Activated T-helper 2 cell treated with anti-CD3 and anti-CD28 coated beads, Interferon-gamma antibody, Interleukin-2, Interleukin-4, amounts not matched to agents 10 μg/mL and 5 μg/mL and 100 μg/mL, durations not matched to agents 14 hours and 24 hours and 36 hours (primary cell): Measurements from ENCODE around the gene KCTD17. TPM values are rescaled to one million over a fixed set of nuclear protein-coding genes. Genes with fewer than 3 reads are reported as not detected.

Source experiments
- DNase-seq: peaks from one replicate; pipeline ENCODE4 v3.0.0; 2021; ENCODE audit warnings: low spot score
- H3K27ac Mint-ChIP-seq: one replicate; pipeline ENCODE4 v1.8.0; 2021; ENCODE audit warnings: mixed read lengths
- H3K27me3 Mint-ChIP-seq: one replicate; pipeline ENCODE4 v1.8.0; 2021; ENCODE audit warnings: low read depth, mixed read lengths
- H3K36me3 Mint-ChIP-seq: one replicate; pipeline ENCODE4 v1.8.0; 2021; ENCODE audit warnings: low read depth, mixed read lengths
- H3K4me1 Mint-ChIP-seq: one replicate; pipeline ENCODE4 v1.8.0; 2021; ENCODE audit warnings: low read depth, mixed read lengths
- H3K4me3 Mint-ChIP-seq: one replicate; pipeline ENCODE4 v1.8.0; 2021; ENCODE audit warnings: low read depth, mild to moderate bottlenecking, moderate library complexity, mixed read lengths
- H3K9me3 Mint-ChIP-seq: one replicate; pipeline ENCODE4 v1.8.0; 2021; ENCODE audit warnings: mixed read lengths
- intact Hi-C: fragments of 100-400 bp; cut with micrococcal nuclease; formaldehyde crosslinking; loops from one replicate; pipeline ENCODE4 v1.15.1; 2023
- total RNA-seq: library from RNA; stranded (reverse); gene quantifications from 2 replicates; pipeline ENCODE4 v1.2.3, GENCODE V29; 2022

The KCTD17 gene
- total RNA-seq, 1 donor from 2014 or later: 70.4 TPM

- DNase-seq: no peak
- Mint-ChIP-seq H3K27me3 (no peaks in the 10 kb centered on the region), H3K9me3 (no peaks in the 10 kb centered on the region)
Measured at GRCh38 chr22:37014835-37015586, 36.5 kb upstream of the KCTD17 start.

DNA sequence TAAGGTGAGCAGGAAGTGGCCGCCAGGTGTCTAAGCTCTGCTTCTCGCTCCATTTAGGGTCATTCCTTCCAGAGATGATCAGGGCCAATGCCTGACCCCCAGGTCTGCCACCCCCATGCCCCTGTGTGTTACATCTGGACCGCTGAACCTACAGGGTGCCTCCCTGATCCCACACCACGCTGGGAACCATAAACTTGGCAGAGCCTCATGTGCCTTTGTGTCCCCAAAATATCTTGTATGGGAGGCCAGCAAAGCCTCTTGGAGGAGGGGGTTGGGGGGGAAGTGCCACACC is 36.0 kb upstream of the KCTD17 start:
- no peak overlapping the region for H3K4me3 Mint-ChIP-seq
- intact Hi-C loops: no loop called here
- DNase-seq: no peak
- H3K27me3 Mint-ChIP-seq: no peaks in the 10 kb centered on the region
- H3K36me3 Mint-ChIP-seq: peaks cover 3% of the 10 kb centered on the region
- H3K4me1 Mint-ChIP-seq: no peaks in the 10 kb centered on the region
- H3K27ac Mint-ChIP-seq: no peak overlapping the region
- H3K9me3 Mint-ChIP-seq: no peaks in the 10 kb centered on the region

More at GRCh38 chr22:37014835-37015586, 36.5 kb upstream of the KCTD17 start:
- intact Hi-C loops: no loop called here
- Mint-ChIP-seq H3K4me3 (no peak overlapping the region), H3K36me3 (peaks cover 3% of the 10 kb centered on the region), H3K27ac (no peak overlapping the region), H3K4me1 (no peaks in the 10 kb centered on the region)

- Mint-ChIP-seq H3K4me3 (no peak overlapping the region), H3K27me3 (no peaks in the 10 kb centered on the region), H3K4me1 (peaks cover 2% of the 10 kb centered on the region), H3K27ac (no peak overlapping the region), H3K36me3 (peaks cover 3% of the 10 kb centered on the region), H3K9me3 (no peaks in the 10 kb centered on the region)
- intact Hi-C loops: no loop called here
- DNase-seq: no peak
Measured at GRCh38 chr22:37016134-37016910, 35.2 kb upstream of the KCTD17 start.

DNA sequence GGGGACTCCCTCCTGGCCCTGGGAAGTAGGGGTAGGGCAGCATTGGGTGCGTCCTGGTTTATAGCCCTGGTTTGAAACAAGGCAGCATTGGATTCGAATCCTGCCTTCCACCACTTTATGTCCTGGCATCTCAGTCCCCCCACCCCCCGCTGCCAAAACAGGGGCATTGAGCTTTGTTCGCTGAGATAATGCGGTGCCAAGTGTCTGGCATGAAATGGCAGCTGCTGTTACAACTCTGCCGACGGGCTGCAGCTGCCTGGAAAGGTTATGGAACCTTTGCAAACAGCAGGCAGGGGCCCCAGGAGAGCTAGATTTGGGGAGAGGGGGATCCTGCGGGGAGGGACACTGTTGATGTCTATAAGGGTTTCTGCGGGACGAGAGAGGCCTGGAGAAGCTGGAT is 34.2 kb upstream of the KCTD17 start:
- Mint-ChIP-seq H3K4me3 (no peak overlapping the region), H3K9me3 (no peaks in the 10 kb centered on the region), H3K27me3 (no peaks in the 10 kb centered on the region), H3K4me1 (peaks cover 7% of the 10 kb centered on the region), H3K27ac (no peak overlapping the region), H3K36me3 (peaks cover 3% of the 10 kb centered on the region)
- DNase-seq: no peak
- intact Hi-C loops: no loop called here

GRCh38 chr22:37018086-37018814 is 33.3 kb upstream of the KCTD17 start:
- intact Hi-C loops: no loop called here
- DNase-seq: no peak
- peaks cover 3% of the 10 kb centered on the region for H3K36me3 Mint-ChIP-seq
- peak overlapping the region; percentile 52 for H3K27ac Mint-ChIP-seq
- peaks cover 7% of the 10 kb centered on the region for H3K4me1 Mint-ChIP-seq
- H3K9me3 Mint-ChIP-seq: no peaks in the 10 kb centered on the region
- H3K4me3 Mint-ChIP-seq: peak overlapping the region; percentile 86
- no peaks in the 10 kb centered on the region for H3K27me3 Mint-ChIP-seq

- H3K27me3 Mint-ChIP-seq: no peaks in the 10 kb centered on the region
- intact Hi-C loops: no loop called here
- peaks cover 7% of the 10 kb centered on the region for H3K4me1 Mint-ChIP-seq
- H3K4me3 Mint-ChIP-seq: peak overlapping the region; percentile 86
- H3K9me3 Mint-ChIP-seq: no peaks in the 10 kb centered on the region
- peak overlapping the region; percentile 52 for H3K27ac Mint-ChIP-seq
- no peak for DNase-seq
- peaks cover 3% of the 10 kb centered on the region for H3K36me3 Mint-ChIP-seq
Measured at GRCh38 chr22:37018815-37019308, 32.7 kb upstream of the KCTD17 start.

DNA sequence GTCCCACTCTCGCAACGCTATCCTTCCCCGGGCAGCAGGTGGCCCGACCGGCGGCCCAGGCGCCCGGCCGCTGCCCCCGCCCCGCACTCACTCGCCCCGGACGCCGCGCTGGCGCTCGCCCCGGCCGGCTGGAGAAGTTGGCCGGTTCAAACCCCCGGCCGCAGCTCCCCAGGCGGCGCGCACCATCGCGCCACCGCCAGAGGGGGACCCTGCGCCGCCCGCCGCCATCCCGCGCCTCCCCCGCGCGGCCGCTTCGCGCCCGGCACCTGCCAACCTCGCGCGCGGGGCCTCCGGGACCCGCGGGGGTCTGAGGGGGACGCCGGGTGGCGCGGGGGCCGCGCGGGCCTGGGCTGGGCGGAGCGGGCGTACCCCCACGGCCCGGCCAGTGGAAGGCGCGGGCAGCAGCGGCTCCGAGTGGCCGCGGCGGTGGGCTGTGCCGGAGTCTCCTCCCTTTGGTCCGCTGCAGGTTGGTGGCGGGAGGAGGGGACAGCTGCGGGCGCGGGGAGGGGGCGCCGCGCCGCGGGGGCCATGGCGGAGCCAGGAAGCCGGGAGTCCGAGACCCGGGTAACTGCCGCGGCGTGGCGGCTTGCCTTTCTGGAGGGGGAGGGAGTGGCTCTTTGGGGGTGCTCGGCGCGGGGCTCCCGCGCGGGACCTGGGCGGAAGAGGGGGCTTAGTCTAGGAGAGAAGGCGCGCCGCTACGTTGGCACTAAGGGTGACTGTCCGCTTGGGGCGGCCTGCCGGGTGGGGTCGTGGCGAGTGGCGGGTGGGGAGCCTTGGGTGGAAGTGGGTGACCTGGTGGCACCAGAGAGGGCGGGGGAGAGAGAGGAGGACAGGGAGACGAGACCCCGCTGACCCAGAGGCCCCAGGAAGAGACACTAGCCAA is 32.0 kb upstream of the KCTD17 start, which contains the start of the genes MPST and TST:
TSS of gene MPST (plus strand) at position 434 of the 883 bp plus-strand sequence. CDS start at position 529, 95 bp downstream.
TSS of gene TST (minus strand) at position 139 of the 883 bp plus-strand sequence. CDS start 715 bp downstream, outside the sequence.
- peak within 1 kb of the TSS; percentile 90 for H3K4me3 Mint-ChIP-seq
- DNase-seq: peak; percentile 44
- peaks cover 7% of the 10 kb centered on the region for H3K4me1 Mint-ChIP-seq
- no peaks in the 10 kb centered on the region for H3K27me3 Mint-ChIP-seq
- no peaks in the 10 kb centered on the region for H3K9me3 Mint-ChIP-seq
- H3K36me3 Mint-ChIP-seq: peaks cover 3% of the 10 kb centered on the region
- peak within 1 kb of the TSS; percentile 85 for H3K27ac Mint-ChIP-seq
- intact Hi-C loops: no loop called here

- H3K4me1 Mint-ChIP-seq: peaks cover 10% of the 10 kb centered on the region
- intact Hi-C loops: no loop called here
- H3K36me3 Mint-ChIP-seq: peaks cover 8% of the 10 kb centered on the region
- H3K4me3 Mint-ChIP-seq: peak overlapping the region; percentile 90
- peak overlapping the region; percentile 85 for H3K27ac Mint-ChIP-seq
- DNase-seq: no peak
- no peaks in the 10 kb centered on the region for H3K27me3 Mint-ChIP-seq
- no peaks in the 10 kb centered on the region for H3K9me3 Mint-ChIP-seq
Measured at GRCh38 chr22:37020192-37020479, 31.4 kb upstream of the KCTD17 start.

DNA sequence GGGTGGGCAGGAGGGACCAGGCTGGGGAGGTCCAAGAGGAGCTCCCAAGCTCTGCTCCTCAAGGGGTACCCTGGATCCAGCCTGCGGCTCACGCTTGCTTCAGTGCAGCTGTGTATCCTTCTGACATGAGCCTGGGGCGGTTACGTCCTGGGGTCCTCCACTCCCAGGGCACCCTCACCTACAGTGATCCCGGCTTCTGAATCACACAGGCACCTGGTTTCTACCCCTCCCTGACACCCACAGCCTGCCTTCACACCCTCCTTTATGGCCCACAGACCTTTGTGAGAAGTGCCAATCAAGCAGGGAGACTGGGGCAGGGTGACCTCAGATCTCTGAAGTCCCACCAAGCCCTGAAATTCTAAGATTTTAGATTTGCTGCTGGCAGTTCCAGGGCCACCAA is 30.5 kb upstream of the KCTD17 start:
- peaks cover 8% of the 10 kb centered on the region for H3K36me3 Mint-ChIP-seq
- no peaks in the 10 kb centered on the region for H3K9me3 Mint-ChIP-seq
- no peak overlapping the region for H3K4me3 Mint-ChIP-seq

GRCh38 chr22:37021710-37022482 is 29.6 kb upstream of the KCTD17 start:
- intact Hi-C loops: no loop called here

More for the DNA sequence above, 30.5 kb upstream of the KCTD17 start:
- intact Hi-C loops: no loop called here
- H3K4me1 Mint-ChIP-seq: peaks cover 10% of the 10 kb centered on the region
- no peaks in the 10 kb centered on the region for H3K27me3 Mint-ChIP-seq
- no peak for DNase-seq
- no peak overlapping the region for H3K27ac Mint-ChIP-seq

DNA sequence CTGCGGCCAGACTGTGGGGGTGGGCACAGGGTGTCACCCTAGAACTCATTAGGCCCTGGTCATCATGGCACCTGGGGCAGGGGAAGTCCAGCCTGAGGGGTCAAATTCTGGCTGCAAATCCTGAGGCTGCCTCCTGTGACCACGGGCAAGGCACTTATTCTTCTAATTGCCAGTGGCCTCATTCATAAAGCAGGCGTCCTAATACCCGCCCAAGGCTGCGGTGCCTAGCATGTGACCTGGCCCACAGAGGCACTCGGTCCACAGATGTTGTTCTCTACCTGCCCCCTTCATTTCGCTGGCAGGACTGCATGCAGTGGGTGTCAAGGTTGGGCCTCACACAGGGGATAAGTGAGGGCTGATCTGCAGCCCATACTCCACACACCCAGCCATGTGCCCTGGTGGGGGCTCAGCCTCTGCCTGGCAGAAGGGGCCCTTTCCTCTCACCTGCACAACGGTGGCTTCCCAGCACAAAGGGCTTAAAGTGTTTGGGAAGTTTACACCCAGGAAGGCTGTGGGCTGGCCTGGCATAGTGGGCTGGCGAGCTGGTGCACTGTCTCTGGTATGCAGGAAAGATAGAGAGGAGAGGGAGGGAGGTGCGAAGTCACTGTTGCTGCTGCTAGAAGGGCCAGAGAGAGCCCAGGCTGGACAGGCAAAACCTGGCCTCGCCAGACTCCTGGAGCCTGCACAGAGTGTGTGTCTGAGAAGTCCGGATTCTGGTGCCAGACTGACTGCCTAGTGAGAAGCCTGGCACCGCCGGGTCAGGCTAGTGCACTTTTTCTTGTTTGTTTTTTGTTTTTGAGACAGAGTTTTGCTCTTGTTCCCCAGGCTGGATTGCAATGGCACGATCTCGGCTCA is 28.8 kb upstream of the KCTD17 start:
- no peaks in the 10 kb centered on the region for H3K9me3 Mint-ChIP-seq
- DNase-seq: no peak
- H3K27me3 Mint-ChIP-seq: no peaks in the 10 kb centered on the region
- peaks cover 10% of the 10 kb centered on the region for H3K4me1 Mint-ChIP-seq
- H3K36me3 Mint-ChIP-seq: peaks cover 10% of the 10 kb centered on the region
- intact Hi-C loops: no loop called here
- no peak overlapping the region for H3K27ac Mint-ChIP-seq
- no peak overlapping the region for H3K4me3 Mint-ChIP-seq

More at GRCh38 chr22:37021710-37022482, 29.6 kb upstream of the KCTD17 start:
- Mint-ChIP-seq H3K4me3 (peak overlapping the region; percentile 74), H3K36me3 (peaks cover 10% of the 10 kb centered on the region), H3K4me1 (peaks cover 10% of the 10 kb centered on the region), H3K27ac (no peak overlapping the region), H3K27me3 (no peaks in the 10 kb centered on the region), H3K9me3 (no peaks in the 10 kb centered on the region)
- DNase-seq: peak; percentile 42
